ENCODE measurements around the gene CEP104.
A peak's percentile ranks its signal among the peaks of the same experiment; 100 is the strongest.
"Not testable (repeated sequence)": the region's sequence is repeated elsewhere in the genome, so short reads cannot be mapped to it uniquely, and the experiment has no call there.

Gene CEP104

GRCh38 chr1:3821447-3821846 is 35.6 kb downstream of the CEP104 start:
- DNase-seq = no peak

GRCh38 chr1:3821004-3821403 is 36.0 kb downstream of the CEP104 start:
- DNase-seq = no peak

GRCh38 chr1:3820316-3820715 is 36.7 kb downstream of the CEP104 start:
- no peak for DNase-seq

- no peak for DNase-seq
These were observed 37.2 kb downstream of the CEP104 start for GRCh38 chr1:3819771-3820200.

- DNase-seq = no peak
These were observed 39.0 kb downstream of the CEP104 start for GRCh38 chr1:3817821-3818597.

GRCh38 chr1:3817138-3817740 is 39.8 kb downstream of the CEP104 start:
- no peak for DNase-seq

GRCh38 chr1:3816331-3817137 is 40.5 kb downstream of the CEP104 start:
- DNase-seq = no peak

- no peak for DNase-seq
These were observed 42.0 kb downstream of the CEP104 start for GRCh38 chr1:3814771-3815561.

GRCh38 chr1:3814065-3814464 is 42.9 kb downstream of the CEP104 start:
- DNase-seq = no peak

GRCh38 chr1:3811595-3811911 is 45.5 kb downstream of the CEP104 start:
- DNase-seq = no peak

GRCh38 chr1:3810149-3810761 is 46.8 kb downstream of the CEP104 start:
- DNase-seq = not testable (repeated sequence)

- DNase-seq = no peak
These were observed 47.3 kb downstream of the CEP104 start for GRCh38 chr1:3809680-3810079.

GRCh38 chr1:3807769-3808168 is 49.2 kb downstream of the CEP104 start:
- DNase-seq = no peak

- no peak for DNase-seq
These were observed 52.0 kb downstream of the CEP104 start for GRCh38 chr1:3805038-3805437.

GRCh38 chr1:3804627-3804944 is 52.4 kb downstream of the CEP104 start:
- not testable (repeated sequence) for DNase-seq

GRCh38 chr1:3803905-3804626 is 52.9 kb downstream of the CEP104 start:
- DNase-seq = no peak

- not testable (repeated sequence) for DNase-seq
These were observed 56.2 kb downstream of the CEP104 start for GRCh38 chr1:3800795-3801194.

GRCh38 chr1:3799976-3800685 is 56.9 kb downstream of the CEP104 start:
- no peak for DNase-seq

- DNase-seq = peak; percentile 92 to 94
These were observed 60.6 kb downstream of the CEP104 start, which contains the start of gene LRRC47 for GRCh38 chr1:3796215-3797061. TSS of gene LRRC47 (minus strand) at chr1:3796498. CDS start at chr1:3796476, 22 bp downstream.

Data from activated CD4-positive, alpha-beta T cell treated with anti-CD3 and anti-CD28 coated beads for 4 hours (primary cell).